PFSK-1 (cell line): ENCODE data around the gene SPDYE16.

Experiments used
- FOXP2 ChIP-seq: optimal IDR thresholded peaks from 2 replicates; pipeline ENCODE3; 2011; ENCODE audit warnings: borderline replicate concordance, control low read depth, inconsistent platforms; ENCODE audit not compliant: insufficient read depth; ENCODE audit errors: extremely low read length, extremely low read depth
- POLR2AphosphoS5 ChIP-seq: IDR thresholded peaks from 2 replicates; pipeline ENCODE4 v1.6.1; 2012; ENCODE audit warnings: low read depth, mild to moderate bottlenecking, control low read depth, low read length, moderate library complexity
- SIN3A ChIP-seq: IDR thresholded peaks from 2 replicates; pipeline ENCODE4 v1.6.1; 2012; ENCODE audit warnings: mild to moderate bottlenecking, low read length, moderate library complexity, borderline replicate concordance; ENCODE audit not compliant: insufficient read depth
- TAF1 ChIP-seq: IDR thresholded peaks from 2 replicates; pipeline ENCODE4 v1.6.1; 2012; ENCODE audit warnings: low read length, control low read depth, borderline replicate concordance; ENCODE audit not compliant: insufficient read depth
- TF ChIP-seq, protein P1 (sequence below), 2 experiments: IDR thresholded peaks; 2 replicates each; pipeline versions ENCODE4 v1.6.1 to v1.8.0; 2011 to 2012; ENCODE audit warnings: low read depth in 2 of 2, low read length in 2 of 2, control low read depth in 1 of 2, inconsistent platforms in 1 of 2, mild to moderate bottlenecking in 1 of 2, moderate library complexity in 1 of 2; ENCODE audit not compliant: insufficient read depth in 1 of 2

The SPDYE16 gene

DNA sequence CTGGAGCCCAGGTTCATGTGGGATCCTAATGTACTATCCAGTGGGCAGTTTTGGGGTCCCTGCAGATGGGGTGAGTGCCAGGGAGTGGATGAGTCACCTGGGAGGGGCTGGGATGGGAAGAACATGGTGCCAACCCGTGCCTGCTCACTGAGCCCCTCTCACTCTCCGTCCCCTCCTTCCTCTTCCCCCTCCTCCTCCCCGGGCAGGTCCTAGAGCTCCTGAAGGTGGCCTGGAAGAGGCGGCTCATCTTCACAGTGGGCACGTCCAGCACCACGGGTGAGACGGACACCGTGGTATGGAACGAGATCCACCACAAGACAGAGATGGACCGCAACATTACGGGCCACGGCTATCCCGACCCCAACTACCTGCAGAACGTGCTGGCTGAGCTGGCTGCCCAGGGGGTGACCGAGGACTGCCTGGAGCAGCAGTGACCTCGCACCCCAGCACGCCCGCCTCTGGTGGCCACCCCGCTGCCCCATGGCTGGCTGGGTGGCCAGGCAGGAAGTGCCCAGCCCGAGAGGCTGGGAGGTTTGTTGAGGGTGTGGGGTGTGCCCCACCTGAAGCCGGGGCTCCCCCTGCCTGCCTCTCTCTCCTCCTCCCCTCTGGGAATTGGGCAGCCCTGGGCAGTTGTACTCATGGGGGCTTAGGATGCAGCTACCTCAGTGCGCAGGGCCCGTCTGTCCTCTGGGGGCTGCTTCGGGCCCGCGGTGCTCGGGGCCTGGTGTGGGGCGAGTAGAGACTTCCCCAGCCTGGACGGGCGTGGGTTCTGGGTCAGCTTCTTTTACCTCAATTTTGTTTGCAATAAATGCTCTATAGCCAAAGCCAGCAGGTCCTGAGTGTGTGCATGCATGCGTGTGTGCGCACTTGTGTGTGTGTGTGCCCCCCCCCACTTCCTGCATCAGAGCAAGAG is 37.7 kb downstream of the SPDYE16 start:
- no peak for TF ChIP-seq FOXP2
- TF ChIP-seq, protein P1, sequence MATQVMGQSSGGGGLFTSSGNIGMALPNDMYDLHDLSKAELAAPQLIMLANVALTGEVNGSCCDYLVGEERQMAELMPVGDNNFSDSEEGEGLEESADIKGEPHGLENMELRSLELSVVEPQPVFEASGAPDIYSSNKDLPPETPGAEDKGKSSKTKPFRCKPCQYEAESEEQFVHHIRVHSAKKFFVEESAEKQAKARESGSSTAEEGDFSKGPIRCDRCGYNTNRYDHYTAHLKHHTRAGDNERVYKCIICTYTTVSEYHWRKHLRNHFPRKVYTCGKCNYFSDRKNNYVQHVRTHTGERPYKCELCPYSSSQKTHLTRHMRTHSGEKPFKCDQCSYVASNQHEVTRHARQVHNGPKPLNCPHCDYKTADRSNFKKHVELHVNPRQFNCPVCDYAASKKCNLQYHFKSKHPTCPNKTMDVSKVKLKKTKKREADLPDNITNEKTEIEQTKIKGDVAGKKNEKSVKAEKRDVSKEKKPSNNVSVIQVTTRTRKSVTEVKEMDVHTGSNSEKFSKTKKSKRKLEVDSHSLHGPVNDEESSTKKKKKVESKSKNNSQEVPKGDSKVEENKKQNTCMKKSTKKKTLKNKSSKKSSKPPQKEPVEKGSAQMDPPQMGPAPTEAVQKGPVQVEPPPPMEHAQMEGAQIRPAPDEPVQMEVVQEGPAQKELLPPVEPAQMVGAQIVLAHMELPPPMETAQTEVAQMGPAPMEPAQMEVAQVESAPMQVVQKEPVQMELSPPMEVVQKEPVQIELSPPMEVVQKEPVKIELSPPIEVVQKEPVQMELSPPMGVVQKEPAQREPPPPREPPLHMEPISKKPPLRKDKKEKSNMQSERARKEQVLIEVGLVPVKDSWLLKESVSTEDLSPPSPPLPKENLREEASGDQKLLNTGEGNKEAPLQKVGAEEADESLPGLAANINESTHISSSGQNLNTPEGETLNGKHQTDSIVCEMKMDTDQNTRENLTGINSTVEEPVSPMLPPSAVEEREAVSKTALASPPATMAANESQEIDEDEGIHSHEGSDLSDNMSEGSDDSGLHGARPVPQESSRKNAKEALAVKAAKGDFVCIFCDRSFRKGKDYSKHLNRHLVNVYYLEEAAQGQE (IDR thresholded peaks at IDR 0.05; ENCODE audit: insufficient read depth in 1 of 2, low read depth in 2 of 2, low read length in 2 of 2): no peak
- no peak for TF ChIP-seq TAF1
- no peak for TF ChIP-seq POLR2AphosphoS5
- no peak for TF ChIP-seq SIN3A
